ENCODE data around the gene GZF1.

Gene GZF1

GRCh38 chr20:23369072-23369823, 7.3 kb downstream of the GZF1 start:
- no peak for DNase-seq (ENCODE audit: low spot score)

DNA sequence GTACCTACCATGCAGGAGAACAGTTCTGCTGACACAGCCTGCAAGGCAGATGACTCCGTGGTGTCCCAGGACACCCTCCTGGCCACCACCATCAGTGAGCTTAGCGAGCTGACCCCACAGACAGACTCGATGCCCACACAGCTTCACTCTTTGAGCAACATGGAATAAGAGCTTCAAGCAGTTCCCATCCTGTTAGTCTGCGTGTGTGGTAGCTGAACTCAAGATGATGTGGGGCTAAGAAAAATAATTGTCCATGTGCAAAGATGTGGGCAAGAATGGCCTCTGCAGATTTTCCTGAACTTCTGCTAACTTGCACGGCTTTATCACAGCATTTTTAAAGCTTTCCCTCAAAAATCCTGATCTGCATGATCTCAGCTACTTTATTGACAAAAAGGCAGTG, 8.3 kb downstream of the GZF1 start:
- no peak for DNase-seq (ENCODE audit: low spot score)

DNA sequence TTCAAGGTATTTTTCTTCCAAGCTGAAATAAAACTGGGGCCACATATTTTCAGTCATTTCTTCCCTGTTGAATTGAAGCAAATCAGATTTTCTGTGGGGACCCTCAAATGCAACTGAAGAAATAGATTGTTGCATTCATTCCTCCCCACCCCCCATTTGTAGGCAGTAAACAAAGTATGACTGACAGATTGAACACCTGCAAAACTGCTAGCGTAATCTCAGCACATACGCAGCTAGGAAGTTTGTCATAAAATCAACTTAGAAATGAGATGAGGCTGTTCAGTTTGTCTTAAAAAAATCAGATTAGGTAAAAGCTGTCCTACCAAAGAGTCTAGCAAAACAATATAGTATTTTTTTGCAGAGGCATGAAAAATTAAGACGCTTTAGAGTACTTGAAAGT, 8.9 kb downstream of the GZF1 start:
- no peak for DNase-seq (ENCODE audit: low spot score)

GRCh38 chr20:23371496-23371895, 9.5 kb downstream of the GZF1 start:
- DNase-seq (ENCODE audit: low spot score) = no peak

DNA sequence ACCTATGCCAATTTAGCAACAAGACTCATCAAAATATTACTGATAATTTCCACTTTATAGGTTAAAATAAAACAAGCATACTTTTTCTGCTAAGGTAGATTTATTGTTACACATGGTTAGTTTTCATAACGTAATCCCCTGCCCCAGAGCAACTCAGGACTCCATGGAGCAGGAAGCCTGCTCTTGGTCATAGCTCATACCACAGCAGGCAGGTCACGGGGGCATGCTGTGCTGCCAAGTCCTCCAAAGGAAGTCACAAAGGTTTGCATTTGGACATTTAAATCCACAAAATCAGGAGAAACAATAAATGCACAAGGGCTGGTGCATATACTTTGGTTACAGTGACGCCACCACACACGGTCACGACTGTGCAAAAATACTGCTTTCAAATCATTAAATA, 12.5 kb downstream of the GZF1 start:
- DNase-seq (ENCODE audit: low spot score) = no peak

- no peak for DNase-seq (ENCODE audit: low spot score)
Measured at GRCh38 chr20:23375827-23376226, 13.8 kb downstream of the GZF1 start.

GRCh38 chr20:23379772-23380171, 17.8 kb downstream of the GZF1 start:
- no peak for DNase-seq (ENCODE audit: low spot score)

DNA sequence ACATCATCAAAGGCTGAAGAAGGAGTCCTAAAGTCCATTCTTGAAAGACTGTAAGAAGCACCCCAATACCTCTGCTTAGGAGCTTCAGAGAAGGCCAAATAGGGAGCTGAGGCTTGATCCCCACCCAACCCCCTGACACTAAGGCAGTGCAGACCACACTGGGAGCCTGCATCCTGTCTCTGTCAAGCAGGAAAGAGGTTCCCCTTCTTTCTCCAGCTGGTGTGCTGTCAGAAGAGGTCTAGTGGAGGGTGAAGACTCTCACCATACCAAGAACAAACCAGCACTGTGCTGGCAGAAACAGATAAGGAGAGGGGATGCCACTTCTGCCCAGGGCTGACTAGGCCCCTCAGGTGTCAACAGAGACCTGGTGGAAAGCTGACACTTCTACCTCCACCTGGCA, 19.9 kb downstream of the GZF1 start:
- no peak for DNase-seq (ENCODE audit: low spot score)

DNA sequence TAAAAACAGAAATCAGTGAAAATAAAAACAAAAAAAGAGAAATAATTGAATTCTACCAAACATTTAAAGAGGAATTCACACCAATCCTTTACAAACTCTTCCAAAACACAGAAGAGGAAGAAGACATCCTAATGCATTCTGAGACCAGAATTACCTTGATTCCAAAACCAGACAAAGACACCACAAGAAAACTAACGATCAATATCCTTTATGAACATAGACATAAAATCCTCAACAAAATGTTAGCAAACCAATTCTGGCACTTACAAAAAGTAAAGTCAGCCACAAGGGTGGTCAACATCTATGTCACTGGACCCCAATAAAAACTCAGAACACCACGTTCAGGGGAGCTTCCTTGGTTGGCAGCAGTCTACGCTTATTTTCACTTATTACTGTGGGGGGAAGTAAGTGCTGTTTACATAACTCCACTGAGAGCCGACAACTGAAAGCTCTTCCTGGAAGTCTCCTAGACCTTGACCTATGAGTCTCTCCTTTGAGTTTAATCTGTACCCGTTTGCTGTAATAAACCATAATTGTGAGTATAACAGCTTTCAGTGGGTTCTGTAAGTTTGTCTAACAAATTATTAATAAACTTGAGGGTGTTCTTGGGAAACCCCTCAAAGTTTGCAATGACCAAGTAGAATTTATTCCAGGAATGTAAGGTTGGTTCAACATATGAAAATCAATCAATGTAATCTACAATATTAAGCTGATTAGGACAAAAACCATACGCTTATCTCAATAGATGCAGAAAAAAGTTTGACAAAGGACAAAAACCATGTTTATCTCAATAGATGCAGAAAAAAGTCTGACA, 24.5 kb downstream of the GZF1 start:
- no peak for DNase-seq (ENCODE audit: low spot score)

DNA sequence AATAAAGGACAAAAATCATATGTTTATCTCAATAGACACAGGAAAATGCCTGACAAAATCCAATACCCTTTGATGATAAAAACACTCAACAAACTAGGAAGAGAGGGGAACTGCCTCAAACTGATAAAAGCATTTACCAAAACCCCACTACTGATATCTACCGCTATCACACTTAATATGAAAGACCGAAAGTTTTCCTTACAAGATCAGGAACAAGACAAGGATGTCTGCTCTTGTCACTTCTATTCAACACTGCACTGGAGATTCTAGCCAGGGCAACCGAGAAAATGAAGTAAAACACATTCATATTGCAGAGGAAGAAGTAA, 25.1 kb downstream of the GZF1 start:
- no peak for DNase-seq (ENCODE audit: low spot score)

GRCh38 chr20:23390091-23390774, 28.3 kb downstream of the GZF1 start:
- no peak for DNase-seq (ENCODE audit: low spot score)

DNA sequence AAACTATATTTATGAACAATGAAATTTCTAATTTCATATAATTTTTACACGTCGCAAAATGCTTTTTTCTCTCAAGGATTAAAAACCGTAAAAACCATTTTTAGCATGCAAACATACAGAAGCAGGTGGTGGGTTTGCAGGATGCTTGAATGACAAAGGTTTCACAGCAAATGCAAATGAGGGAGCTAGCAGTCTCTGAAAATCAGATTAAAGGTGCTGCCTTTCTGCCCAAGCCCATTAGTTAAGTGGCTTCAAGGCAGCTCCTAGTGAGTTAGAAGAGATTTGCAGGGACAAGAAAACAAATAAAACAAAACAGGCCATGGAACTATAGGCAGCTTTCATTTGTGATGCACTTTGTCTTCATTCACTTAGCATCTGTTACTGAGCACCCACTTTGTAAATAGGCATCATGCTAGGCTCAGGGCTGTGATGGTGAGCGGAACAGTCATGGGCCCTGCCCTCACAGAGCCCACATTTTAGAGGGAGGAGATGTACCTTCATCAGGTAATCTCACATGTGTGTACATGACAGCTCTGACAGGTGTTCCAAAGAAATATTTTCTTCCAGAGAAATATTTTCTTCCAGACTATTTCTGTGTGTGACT, 29.8 kb downstream of the GZF1 start:
- DNase-seq (ENCODE audit: low spot score) = peak; percentile 27

DNA sequence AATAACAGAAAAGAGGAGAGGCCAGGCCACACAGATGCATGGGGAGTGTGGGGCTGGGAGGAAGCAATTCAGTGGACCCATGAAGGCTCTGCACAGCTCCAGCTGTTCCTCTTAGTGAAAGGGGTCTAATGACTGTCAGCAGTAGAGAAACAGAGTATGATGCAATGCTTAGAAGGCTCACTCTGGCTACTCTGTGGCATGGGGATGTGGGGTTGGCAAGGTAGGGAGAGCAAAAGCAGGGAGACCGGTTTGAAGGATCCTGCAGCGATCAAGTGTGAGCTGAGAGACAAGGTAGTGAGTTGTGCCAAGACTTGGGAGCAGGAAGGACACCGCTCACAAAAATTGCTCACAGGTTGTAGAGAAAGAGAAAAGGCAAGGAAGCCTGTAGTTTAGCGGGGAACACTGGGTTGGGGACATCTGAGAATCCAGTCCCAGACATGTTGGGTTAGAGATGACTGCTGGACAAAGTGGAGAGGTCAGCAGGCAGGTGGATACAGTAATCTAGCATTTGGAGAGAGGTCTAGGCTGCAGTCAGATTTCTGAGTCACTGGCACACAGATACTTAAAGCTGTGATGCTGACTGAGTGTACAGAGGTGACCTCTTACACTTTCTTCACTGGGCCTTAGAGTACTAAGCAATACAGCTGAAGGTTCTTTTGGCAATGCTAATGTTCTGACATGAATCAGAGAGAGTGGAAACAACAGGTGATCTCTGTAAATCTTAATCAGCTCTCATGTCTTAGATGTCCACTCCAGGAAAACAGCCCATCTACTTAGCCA, 32.2 kb downstream of the GZF1 start:
- no peak for DNase-seq (ENCODE audit: low spot score)

GRCh38 chr20:23396950-23397627, 35.1 kb downstream of the GZF1 start:
- DNase-seq (ENCODE audit: low spot score) = no peak

- DNase-seq (ENCODE audit: low spot score) = no peak
Measured at GRCh38 chr20:23397961-23398360, 36.0 kb downstream of the GZF1 start.

- DNase-seq (ENCODE audit: low spot score) = no peak
Measured at GRCh38 chr20:23399568-23400241, 37.7 kb downstream of the GZF1 start.

- DNase-seq (ENCODE audit: low spot score) = no peak
Measured at GRCh38 chr20:23401051-23401450, 39.1 kb downstream of the GZF1 start.

DNA sequence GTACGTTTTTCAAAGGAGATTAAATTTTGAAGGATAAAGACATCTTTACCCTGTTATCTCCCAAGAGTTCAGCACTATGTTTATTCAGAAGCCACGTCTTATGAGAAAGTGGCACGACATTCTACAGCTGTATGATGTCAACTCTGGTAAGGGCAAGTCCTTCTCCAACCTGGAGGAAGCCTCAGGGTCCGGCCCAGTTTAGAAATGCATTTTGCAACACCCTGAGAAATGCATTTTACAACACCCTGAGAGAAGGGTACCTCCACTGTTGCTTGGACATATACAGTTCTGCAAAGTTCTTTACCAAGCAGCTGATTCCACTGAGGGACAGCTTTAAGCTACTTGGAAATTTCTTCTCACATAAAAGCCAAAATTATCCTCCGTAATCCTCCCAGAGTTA, 41.8 kb downstream of the GZF1 start:
- no peak for DNase-seq (ENCODE audit: low spot score)

DNA sequence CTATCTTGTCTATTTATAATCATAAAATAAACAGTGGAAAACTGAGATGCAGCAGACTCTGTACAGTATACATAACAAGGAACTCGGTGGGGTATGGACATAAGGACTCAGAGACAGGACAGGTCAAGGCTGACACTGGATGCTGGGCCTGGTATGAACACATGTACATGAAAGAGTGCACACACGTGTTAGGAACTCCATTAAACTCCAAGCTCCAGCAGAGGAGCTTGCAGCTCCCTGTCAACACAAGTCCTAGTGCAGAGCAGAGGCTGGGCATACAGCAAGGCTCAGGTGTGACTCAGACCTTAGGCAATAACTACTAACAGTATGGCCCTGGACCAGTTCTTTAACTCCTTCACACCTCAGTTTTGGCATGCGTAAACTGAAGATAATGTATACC, 42.2 kb downstream of the GZF1 start:
- DNase-seq (ENCODE audit: low spot score) = no peak

- DNase-seq (ENCODE audit: low spot score) = no peak
Measured at GRCh38 chr20:23406880-23407279, 44.9 kb downstream of the GZF1 start.

Measured in iPS-NIHi11 (cell line).